ENCODE results near the gene PGD. TPM values are rescaled to one million over a fixed set of nuclear protein-coding genes. Genes with fewer than 3 reads are reported as not detected.

Gene PGD
- total RNA-seq = 10 to 100 TPM; 38.8 to 70.5 (median 53.2) TPM

DNA sequence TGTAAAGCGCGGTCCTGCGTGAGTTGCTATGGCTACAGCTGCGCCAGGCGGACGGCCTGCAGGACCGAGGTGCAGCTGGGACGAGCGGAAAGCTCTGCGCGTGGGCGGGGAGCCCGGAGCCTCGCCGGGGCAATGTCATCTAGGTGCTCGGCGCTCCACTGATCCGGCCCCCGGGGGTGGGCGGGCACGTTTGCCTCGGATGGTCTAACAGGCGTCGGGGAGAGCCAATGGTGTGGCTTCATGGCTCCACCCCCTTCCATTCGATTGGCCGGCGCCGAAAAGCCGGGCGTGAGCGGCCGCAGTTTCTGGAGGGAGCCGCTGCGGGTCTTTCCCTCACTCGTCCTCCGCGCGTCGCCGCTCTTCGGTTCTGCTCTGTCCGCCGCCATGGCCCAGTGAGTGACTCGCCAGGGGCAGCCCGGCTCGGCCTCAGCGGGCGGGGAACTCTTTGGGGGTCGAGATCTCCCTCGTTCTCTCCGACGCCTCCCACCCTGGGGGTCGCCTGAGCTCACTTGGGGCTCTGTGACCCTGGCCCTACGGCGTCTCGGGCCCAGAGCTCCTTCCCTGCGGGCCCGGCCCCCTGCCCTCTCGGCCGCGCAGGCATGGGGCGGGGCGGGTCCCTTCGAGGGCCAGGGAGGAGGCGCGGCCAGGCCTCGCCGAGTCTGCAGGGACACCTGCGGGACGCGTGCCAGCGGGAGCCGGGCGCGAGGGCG lies at the start of gene PGD:
Gene PGD, plus strand, starts transcription at position 331 of the 710 bp plus-strand sequence. Its CDS starts 54 bp downstream, at position 385.
- peak within 1 kb of the TSS; percentile 79 for H3K4me3 ChIP-seq (ENCODE audit: low read depth, poor library complexity, severe bottlenecking)
- 0 to 1% methylated on average over 14 to 40 of the region's 76 CpGs for WGBS, 2 donors
- DNase-seq (ENCODE audit: low spot score in 2 of 2) = peak; percentile 97 to 100
- TF ChIP-seq, protein P1, sequence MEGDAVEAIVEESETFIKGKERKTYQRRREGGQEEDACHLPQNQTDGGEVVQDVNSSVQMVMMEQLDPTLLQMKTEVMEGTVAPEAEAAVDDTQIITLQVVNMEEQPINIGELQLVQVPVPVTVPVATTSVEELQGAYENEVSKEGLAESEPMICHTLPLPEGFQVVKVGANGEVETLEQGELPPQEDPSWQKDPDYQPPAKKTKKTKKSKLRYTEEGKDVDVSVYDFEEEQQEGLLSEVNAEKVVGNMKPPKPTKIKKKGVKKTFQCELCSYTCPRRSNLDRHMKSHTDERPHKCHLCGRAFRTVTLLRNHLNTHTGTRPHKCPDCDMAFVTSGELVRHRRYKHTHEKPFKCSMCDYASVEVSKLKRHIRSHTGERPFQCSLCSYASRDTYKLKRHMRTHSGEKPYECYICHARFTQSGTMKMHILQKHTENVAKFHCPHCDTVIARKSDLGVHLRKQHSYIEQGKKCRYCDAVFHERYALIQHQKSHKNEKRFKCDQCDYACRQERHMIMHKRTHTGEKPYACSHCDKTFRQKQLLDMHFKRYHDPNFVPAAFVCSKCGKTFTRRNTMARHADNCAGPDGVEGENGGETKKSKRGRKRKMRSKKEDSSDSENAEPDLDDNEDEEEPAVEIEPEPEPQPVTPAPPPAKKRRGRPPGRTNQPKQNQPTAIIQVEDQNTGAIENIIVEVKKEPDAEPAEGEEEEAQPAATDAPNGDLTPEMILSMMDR (IDR thresholded peaks at IDR 0.05) = no peak
- TF ChIP-seq POLR2A (IDR thresholded peaks at IDR 0.05) = no peak
- intact Hi-C loops (cut with DNase I; ENCODE audit: low total_unique reads) = no loop called here

DNA sequence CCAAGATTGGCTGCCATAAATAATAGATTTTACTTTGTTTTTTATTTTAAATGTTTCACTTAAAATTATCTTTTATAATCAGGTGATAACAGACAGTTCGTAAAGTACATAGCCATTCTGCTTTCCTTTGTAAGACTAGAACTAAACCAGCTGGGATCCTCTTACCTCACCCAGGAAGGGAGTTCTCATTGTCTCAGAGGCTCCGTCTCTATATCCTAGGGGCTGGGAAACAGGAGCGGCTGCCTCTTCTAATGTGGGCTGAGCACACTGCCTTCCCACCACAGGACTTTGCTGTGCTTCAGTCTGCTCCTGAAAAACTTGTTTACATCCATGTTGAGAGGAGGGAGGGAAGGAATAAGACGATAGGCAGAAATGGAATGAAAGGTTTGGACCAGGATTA lies 45.6 kb upstream of the PGD start:
- DNase-seq (ENCODE audit: low spot score in 2 of 2) = no peak
- 64% methylated on average over 4 of the region's 4 CpGs for WGBS, 2 donors
- no peak for TF ChIP-seq POLR2A (IDR thresholded peaks at IDR 0.05)
- TF ChIP-seq, protein P1 (IDR thresholded peaks at IDR 0.05) = no peak
- no peak overlapping the region for H3K4me3 ChIP-seq (ENCODE audit: low read depth, poor library complexity, severe bottlenecking)
- intact Hi-C loops (cut with DNase I; ENCODE audit: low total_unique reads) = no loop called here

DNA sequence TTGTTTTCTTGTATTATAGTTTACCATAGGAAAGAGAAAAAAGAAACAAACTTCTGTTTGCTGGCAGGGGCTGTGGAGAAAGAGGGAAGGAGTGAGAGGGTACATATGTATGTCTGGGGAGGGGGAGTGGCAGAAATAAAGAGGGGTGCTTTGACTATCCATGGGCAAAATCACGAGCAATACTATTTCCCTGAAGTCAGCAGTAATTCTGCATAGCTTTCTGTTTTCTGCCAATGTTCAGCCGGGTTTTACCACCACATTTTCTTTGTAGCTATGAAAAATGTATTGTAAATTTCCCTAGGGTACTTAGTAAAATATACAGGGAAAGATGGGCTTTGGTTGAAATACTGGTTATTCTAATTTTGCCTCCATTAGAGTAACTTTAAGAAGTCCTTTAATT lies 45.2 kb upstream of the PGD start:
- TF ChIP-seq, protein P1 (IDR thresholded peaks at IDR 0.05) = no peak
- no peak for TF ChIP-seq POLR2A (IDR thresholded peaks at IDR 0.05)
- no peak overlapping the region for H3K4me3 ChIP-seq (ENCODE audit: low read depth, poor library complexity, severe bottlenecking)
- DNase-seq (ENCODE audit: low spot score in 2 of 2) = no peak
- WGBS, 2 donors = 48 to 60% methylated on average over 2 of the region's 2 CpGs
- intact Hi-C loops (cut with DNase I; ENCODE audit: low total_unique reads) = no loop called here

DNA sequence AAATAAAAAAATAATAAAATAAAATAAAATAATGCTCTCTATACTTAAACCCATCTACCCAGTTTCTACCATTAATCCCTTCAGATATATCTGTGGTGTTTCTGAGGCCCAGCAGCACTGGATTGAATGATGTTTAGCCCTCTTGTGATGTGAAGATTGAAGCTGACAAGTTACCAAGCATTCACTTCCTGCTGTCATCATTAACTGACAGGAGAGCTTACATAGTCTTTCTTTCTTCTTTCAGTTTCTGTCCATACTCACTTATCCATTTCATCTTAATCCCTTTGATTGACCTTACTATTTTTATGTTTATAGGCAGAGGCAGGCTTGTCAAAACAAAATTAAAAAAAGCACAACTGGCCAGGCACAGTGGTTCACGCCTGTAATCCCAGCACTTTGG lies 38.8 kb upstream of the PGD start:
- WGBS, 2 donors = 91 to 92% methylated on average over 1 of the region's 1 CpG
- intact Hi-C loops (cut with DNase I; ENCODE audit: low total_unique reads) = no loop called here

DNA sequence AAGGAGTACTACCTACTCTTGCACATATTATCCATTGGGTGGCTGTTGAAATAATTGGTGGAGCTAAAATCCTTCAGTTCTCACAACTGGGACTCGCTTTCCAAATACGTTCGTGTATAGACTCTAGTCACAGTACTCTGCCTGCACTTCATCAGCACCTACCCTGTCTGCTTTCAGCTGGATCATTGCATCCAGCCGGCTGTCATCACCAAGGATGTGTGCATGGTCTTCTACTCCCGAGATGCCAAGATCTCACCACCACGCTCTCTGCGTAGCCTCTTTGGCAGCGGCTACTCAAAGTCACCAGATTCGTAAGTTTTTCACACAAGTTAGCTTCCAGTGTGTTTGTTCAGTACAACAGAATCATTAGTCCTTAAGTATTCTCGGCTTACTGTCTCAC lies 37.3 kb upstream of the PGD start:
- no peak for TF ChIP-seq POLR2A (IDR thresholded peaks at IDR 0.05)
- TF ChIP-seq, protein P1 (IDR thresholded peaks at IDR 0.05) = no peak
- no peak for DNase-seq (ENCODE audit: low spot score in 2 of 2)
- no peak overlapping the region for H3K4me3 ChIP-seq (ENCODE audit: low read depth, poor library complexity, severe bottlenecking)
- 95 to 96% methylated on average over 10 of the region's 10 CpGs for WGBS, 2 donors
- intact Hi-C loops (cut with DNase I; ENCODE audit: low total_unique reads) = no loop called here

More for the DNA sequence above, 38.8 kb upstream of the PGD start:
- no peak for DNase-seq (ENCODE audit: low spot score in 2 of 2)
- no peak overlapping the region for H3K4me3 ChIP-seq (ENCODE audit: low read depth, poor library complexity, severe bottlenecking)
- TF ChIP-seq POLR2A (IDR thresholded peaks at IDR 0.05) = no peak
- TF ChIP-seq, protein P1 (IDR thresholded peaks at IDR 0.05) = no peak

DNA sequence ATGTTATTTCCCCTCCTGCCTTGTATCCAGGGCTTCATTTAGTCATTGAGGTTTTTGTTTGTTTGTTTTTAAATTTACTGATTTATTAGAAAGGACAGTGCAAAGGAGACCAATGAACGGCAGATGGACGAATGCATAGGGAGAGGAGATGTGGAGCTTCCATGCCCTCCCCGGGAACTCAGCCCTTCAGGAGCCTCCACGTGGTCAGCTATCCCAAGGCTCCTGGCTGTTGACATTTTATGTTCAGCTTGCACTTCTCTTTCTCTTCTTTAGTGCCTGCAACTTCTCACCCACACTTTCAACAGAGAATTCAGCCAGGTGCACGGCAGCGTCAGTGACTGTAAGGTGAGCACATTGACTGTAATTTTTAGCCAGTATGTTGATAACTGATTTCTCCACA lies 30.7 kb upstream of the PGD start:
- no peak overlapping the region for H3K4me3 ChIP-seq (ENCODE audit: low read depth, poor library complexity, severe bottlenecking)
- DNase-seq (ENCODE audit: low spot score in 2 of 2) = no peak
- 83 to 86% methylated on average over 6 of the region's 6 CpGs for WGBS, 2 donors
- intact Hi-C loops (cut with DNase I; ENCODE audit: low total_unique reads) = no loop called here
- TF ChIP-seq POLR2A (IDR thresholded peaks at IDR 0.05) = no peak
- TF ChIP-seq, protein P1 (IDR thresholded peaks at IDR 0.05) = no peak

Measured in lower leg skin (tissue), 4 donors.